ENCODE data around the gene ELF1.
"Not testable (repeated sequence)": the region's sequence is repeated elsewhere in the genome, so short reads cannot be mapped to it uniquely, and the experiment has no call there.

Gene ELF1

GRCh38 chr13:41040584-41041334 is 21.6 kb upstream of the ELF1 start:
- no peak for DNase-seq

- DNase-seq = no peak
Observed at GRCh38 chr13:41039746-41040145, 20.6 kb upstream of the ELF1 start.

DNA sequence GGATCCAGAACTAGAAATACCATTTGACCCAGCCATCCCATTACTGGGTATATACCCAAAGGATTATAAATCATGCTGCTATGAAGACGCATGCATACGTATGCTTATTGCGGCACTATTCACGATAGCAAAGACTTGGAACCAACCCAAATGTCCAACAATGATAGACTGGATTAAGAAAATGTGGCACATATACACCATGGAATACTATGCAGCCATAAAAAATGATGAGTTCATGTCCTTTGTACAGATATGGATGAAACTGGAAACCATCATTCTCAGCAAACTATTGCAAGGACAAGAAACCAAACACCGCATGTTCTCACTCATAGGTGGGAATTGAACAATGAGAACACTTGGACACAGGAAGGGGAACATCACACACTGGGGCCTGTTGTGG is 17.4 kb upstream of the ELF1 start:
- DNase-seq = not testable (repeated sequence)

DNA sequence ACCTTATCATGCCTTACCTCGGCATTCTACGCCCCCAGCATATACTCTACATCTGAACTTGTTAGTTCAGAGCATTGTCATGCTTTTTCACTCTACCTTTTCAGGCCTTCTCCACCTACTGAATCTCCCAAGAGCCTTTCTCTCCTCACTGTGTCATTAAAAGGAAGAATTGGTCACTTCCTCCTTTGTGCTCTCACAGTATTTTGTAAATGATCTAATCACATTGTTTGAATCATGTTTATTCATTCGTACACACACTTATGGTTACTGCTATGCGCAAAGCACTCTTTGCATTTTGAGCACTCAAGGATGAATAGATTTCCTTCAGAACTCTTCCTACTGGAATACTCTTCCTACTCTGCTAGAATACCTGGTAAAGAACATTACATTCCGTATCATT is 15.8 kb upstream of the ELF1 start:
- no peak for DNase-seq

GRCh38 chr13:41034382-41034781 is 15.3 kb upstream of the ELF1 start:
- no peak for DNase-seq

GRCh38 chr13:41032691-41033376 is 13.7 kb upstream of the ELF1 start:
- no peak for DNase-seq

GRCh38 chr13:41029629-41030028 is 10.5 kb upstream of the ELF1 start:
- DNase-seq = no peak

GRCh38 chr13:41028051-41028450 is 8.9 kb upstream of the ELF1 start:
- DNase-seq = no peak

GRCh38 chr13:41026788-41027187 is 7.7 kb upstream of the ELF1 start:
- no peak for DNase-seq

DNA sequence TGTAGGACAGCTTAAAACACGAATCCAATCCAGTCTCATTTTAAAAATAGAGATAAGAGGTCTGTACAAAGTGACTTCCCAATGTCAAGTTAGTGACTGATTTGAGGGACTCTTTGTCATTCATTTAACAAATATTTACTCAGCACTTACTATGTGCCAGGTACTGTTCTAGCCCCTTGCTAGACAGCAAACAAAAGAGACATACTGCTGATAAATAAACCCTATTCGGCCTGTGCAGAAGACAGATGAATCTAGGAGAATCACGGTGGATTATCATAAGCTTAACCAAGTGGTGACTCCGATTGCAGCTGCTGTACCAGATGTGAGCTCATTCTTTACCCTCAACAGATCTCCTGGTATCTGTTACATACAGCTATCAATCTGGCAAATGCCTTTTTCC is 6.4 kb upstream of the ELF1 start:
- DNase-seq = no peak

- DNase-seq = no peak
Observed at GRCh38 chr13:41019578-41020347, 647 bp upstream of the ELF1 start.

- DNase-seq = no peak
Observed at GRCh38 chr13:41018602-41018948, 541 bp downstream of the ELF1 start.

DNA sequence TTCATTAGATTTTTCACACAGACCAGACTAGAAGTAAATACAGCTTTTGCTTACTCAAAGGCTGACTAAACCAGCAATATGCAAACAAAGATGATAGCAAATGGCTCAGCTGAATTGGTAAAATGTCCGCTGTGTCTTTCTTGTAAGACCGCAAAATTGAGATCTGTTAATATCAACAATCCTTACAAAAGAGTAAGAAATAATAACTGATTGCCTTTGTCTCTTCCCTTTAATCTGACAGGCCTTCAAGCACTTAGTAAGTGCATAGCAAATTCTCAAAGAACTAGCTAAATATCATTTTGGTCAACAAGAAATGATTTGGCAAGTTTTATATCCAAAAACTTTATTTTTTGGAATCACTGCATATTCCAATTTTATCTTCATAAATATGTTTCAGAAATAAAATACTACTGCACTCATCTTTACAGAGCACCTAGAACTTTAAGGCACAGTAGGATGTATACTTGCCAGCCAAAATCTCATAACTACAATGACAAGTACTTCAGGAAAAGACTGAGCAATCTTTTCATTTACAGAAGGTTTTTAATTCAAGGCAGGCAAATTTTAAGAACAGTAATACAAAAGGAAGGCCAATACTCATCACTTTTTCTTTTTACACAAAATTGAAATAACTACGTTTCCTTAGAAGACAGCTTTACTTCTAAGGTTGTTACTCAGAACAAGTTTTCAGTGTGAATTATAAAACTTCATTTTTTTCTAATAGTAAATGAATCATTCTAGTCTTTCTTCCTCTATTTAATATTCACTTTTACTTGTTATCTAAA is 1.1 kb downstream of the ELF1 start:
- DNase-seq = no peak

GRCh38 chr13:41017159-41017558 is 2.0 kb downstream of the ELF1 start:
- no peak for DNase-seq

DNA sequence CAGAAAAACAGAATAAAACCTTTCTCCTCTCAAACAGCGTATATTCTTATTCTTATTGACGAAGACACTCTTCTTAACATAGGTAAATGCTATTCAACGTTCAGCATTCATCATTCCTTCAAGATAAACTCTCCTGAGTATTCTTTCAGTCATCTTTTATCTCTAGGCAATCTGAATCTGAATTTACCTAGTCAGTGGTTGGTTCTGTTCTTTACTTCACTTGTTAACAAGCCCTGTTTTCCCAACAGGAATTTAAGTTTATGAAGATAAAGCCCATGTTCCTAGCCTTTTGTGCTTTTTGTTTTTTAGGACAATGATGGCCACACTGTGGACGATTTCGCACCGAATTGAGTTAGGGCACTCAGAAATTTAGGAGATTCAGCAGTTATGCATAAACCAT is 3.2 kb downstream of the ELF1 start:
- DNase-seq = no peak

- no peak for DNase-seq
Observed at GRCh38 chr13:41013835-41014234, 5.3 kb downstream of the ELF1 start.

- DNase-seq = no peak
Observed at GRCh38 chr13:41012536-41012935, 6.6 kb downstream of the ELF1 start.

GRCh38 chr13:41011382-41011956 is 7.6 kb downstream of the ELF1 start:
- DNase-seq = no peak

DNA sequence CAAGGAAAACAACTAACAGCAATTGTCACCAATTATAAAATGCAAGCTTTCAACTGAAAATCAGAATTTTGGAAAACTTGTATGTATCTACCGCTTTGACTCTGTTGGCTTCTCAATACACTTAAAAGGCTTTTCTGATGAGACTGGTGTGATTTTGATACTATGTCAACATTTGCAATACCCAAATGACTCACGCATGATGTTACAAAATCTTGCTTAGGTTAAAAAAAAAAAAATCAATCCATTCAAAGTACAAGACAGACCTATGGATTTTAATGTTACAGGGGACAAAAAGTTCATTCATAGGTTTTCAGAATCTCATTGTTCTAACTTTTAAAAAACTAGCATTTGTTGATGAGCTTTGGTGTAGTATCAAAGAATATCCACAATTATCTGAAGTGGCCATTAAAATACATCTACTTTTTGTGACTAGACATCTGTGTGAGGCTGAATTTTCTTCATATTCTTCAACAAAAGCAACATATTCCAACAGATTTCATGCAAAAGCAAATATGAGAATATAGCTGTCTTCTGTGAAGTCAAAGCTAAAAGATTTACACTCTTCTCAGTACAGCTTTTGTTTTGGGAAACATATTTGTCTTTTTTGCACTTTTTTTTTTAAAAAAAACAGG is 10.7 kb downstream of the ELF1 start:
- no peak for DNase-seq

DNA sequence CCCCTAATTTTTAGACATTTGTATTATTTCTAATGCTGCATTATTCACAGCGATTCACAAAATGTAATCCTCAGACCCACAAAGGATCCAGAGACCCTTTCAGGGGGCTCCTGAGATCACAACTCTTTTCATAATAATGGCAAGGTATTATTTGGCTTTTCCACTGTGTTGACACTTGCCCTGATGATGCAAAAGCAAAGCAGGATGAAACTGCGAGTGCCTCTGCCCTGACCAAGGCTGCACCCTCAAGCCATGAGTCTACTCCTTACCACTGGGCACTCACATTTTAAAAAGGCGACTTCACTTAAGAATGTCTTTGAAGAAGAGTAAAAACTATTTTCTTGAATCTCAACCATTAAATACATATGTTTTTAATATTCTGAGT is 11.4 kb downstream of the ELF1 start:
- DNase-seq = no peak

GRCh38 chr13:41006978-41007743 is 12.0 kb downstream of the ELF1 start:
- no peak for DNase-seq

DNA sequence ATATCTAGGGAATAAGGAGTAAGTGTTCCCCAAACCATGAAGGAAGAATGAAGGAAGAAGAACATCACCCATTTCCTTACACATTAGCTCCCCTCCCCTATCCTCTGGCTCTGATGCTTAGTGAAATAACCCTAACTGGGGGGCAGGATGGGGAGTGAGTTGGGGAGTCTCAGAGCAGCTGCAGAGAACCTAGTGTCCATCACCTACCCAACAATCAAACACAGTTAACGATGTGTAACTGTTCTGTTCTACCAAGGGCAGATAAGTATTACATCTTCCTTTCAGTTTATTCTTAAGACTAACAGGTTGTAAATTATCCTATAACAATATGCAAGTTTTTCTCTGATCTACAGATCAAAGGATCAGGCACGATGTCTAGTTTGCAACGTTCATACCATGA is 12.8 kb downstream of the ELF1 start:
- DNase-seq = no peak
